GM23338 (cell line): ENCODE measurements around the gene CCDC137. TPM values are rescaled to one million over a fixed set of nuclear protein-coding genes. Genes with fewer than 3 reads are reported as not detected.

Experiments used
- ATAC-seq: fragments of 200-7000 bp; cut with Tn5 transposase; 3 replicates; pipeline ENCODE4 v1.9.1; 2020
- DNase-seq: peaks from one replicate; pipeline ENCODE4 v3.0.0-alpha.2; 2015; ENCODE audit warnings: low spot score
- H2AFZ ChIP-seq: fragments of 200-600 bp; sonication (generic); 2 replicates; pipeline ENCODE4 v1.8.0; 2016; ENCODE audit warnings: antibody characterized with exemption, mild to moderate bottlenecking, moderate library complexity
- H3F3A ChIP-seq: fragments of 200-600 bp; sonication (generic); replicated peaks from 2 replicates; pipeline ENCODE4 v1.8.0; 2017; ENCODE audit warnings: antibody characterized with exemption, mixed run types, low read depth
- H3K27ac ChIP-seq: fragments of 200-600 bp; sonication (generic); 2 replicates; pipeline ENCODE4 v1.6.1; 2016; ENCODE audit warnings: low read depth
- H3K27me3 ChIP-seq: fragments of 200-600 bp; sonication (generic); 2 replicates; pipeline ENCODE4 v1.8.0; 2016; ENCODE audit warnings: mild to moderate bottlenecking, mixed run types, moderate library complexity; ENCODE audit not compliant: insufficient read depth
- H3K36me3 ChIP-seq: fragments of 200-600 bp; sonication (generic); 2 replicates; pipeline ENCODE4 v1.8.0; 2016; ENCODE audit warnings: mild to moderate bottlenecking; ENCODE audit not compliant: insufficient read depth
- H3K4me1 ChIP-seq: fragments of 200-600 bp; sonication (generic); 2 replicates; pipeline ENCODE4 v1.8.0; 2016; ENCODE audit warnings: mild to moderate bottlenecking, moderate library complexity; ENCODE audit not compliant: insufficient read depth
- H3K4me2 ChIP-seq: fragments of 200-600 bp; sonication (generic); 2 replicates; pipeline ENCODE4 v1.7.1; 2017; ENCODE audit warnings: mixed run types
- H3K4me3 ChIP-seq: fragments of 200-600 bp; sonication (generic); 2 replicates; pipeline ENCODE4 v1.6.1; 2016; ENCODE audit warnings: mixed run types
- H3K79me2 ChIP-seq: fragments of 200-600 bp; sonication (generic); replicated peaks from 2 replicates; pipeline ENCODE4 v1.8.0; 2017; ENCODE audit warnings: mild to moderate bottlenecking; ENCODE audit not compliant: insufficient read depth
- H3K9me2 ChIP-seq: fragments of 200-600 bp; sonication (generic); 2 replicates; pipeline ENCODE4 v1.8.0; 2017; ENCODE audit not compliant: insufficient read depth
- H4K20me1 ChIP-seq: fragments of 200-600 bp; sonication (generic); replicated peaks from 2 replicates; pipeline ENCODE4 v1.8.0; 2017; ENCODE audit warnings: mild to moderate bottlenecking; ENCODE audit not compliant: insufficient read depth
- H3K27ac Mint-ChIP-seq: 2 replicates; pipeline ENCODE4 v1.8.0; 2020; ENCODE audit warnings: inconsistent platforms, mild to moderate bottlenecking, moderate library complexity, mixed read lengths
- H3K27me3 Mint-ChIP-seq: 3 replicates; pipeline ENCODE4 v1.8.0; 2022; ENCODE audit warnings: low read depth, mild to moderate bottlenecking, moderate library complexity, mixed read lengths, inconsistent platforms; ENCODE audit not compliant: insufficient read depth, poor library complexity
- H3K36me3 Mint-ChIP-seq: 3 replicates; pipeline ENCODE4 v1.8.0; 2021; ENCODE audit warnings: low read depth, mild to moderate bottlenecking, inconsistent platforms, moderate library complexity, mixed read lengths
- H3K4me1 Mint-ChIP-seq: 3 replicates; pipeline ENCODE4 v1.8.0; 2020; ENCODE audit warnings: mild to moderate bottlenecking, inconsistent platforms, mixed read lengths
- H3K4me3 Mint-ChIP-seq: 3 replicates; pipeline ENCODE4 v1.8.0; 2021; ENCODE audit warnings: moderate library complexity, mild to moderate bottlenecking, inconsistent platforms, mixed read lengths
- H3K9me3 Mint-ChIP-seq: 3 replicates; pipeline ENCODE4 v1.8.0; 2020; ENCODE audit warnings: moderate library complexity, mild to moderate bottlenecking, inconsistent platforms, mixed read lengths
- CREB1 ChIP-seq: fragments of 250-450 bp; sonication (Bioruptor Pico); IDR thresholded peaks from 2 replicates; pipeline ENCODE4 v1.5.0; 2020; ENCODE audit warnings: low read depth, mild to moderate bottlenecking, moderate library complexity
- CTCF ChIP-seq, 2 experiments: fragments of 200-600 bp in 1 of 2; sonication (generic) in 1 of 2; conservative IDR thresholded peaks; 2 replicates each; pipeline versions ENCODE4 v1.5.1 to v1.6.1; 2016 to 2017; ENCODE audit warnings: antibody characterized with exemption in 2 of 2, low read depth in 2 of 2, mild to moderate bottlenecking in 2 of 2, moderate library complexity in 1 of 2
- ETS1 ChIP-seq: IDR thresholded peaks from 2 replicates; pipeline ENCODE4 v1.6.1; 2016; ENCODE audit warnings: antibody characterized with exemption
- EZH2 ChIP-seq: fragments of 200-600 bp; sonication (generic); IDR thresholded peaks from one replicate; pipeline ENCODE4 v1.8.0; 2017; ENCODE audit warnings: antibody characterized with exemption, mild to moderate bottlenecking, low read depth; ENCODE audit not compliant: unreplicated experiment
- EZH2phosphoT487 ChIP-seq: fragments of 200-600 bp; sonication (generic); IDR thresholded peaks from one replicate; pipeline ENCODE4 v1.8.1; 2018; ENCODE audit warnings: antibody characterized with exemption; ENCODE audit not compliant: unreplicated experiment
- JUNB ChIP-seq: IDR thresholded peaks from one replicate; pipeline ENCODE4 v1.6.1; 2016; ENCODE audit warnings: antibody characterized with exemption; ENCODE audit not compliant: unreplicated experiment
- NANOG ChIP-seq: IDR thresholded peaks from 2 replicates; pipeline ENCODE4 v1.6.1; 2016; ENCODE audit warnings: antibody characterized with exemption, borderline replicate concordance
- POLR2AphosphoS5 ChIP-seq: IDR thresholded peaks from 2 replicates; pipeline ENCODE4 v1.6.1; 2016; ENCODE audit warnings: antibody characterized with exemption, low read depth
- REST ChIP-seq: IDR thresholded peaks from one replicate; pipeline ENCODE4 v1.6.1; 2018; ENCODE audit warnings: antibody characterized with exemption; ENCODE audit not compliant: unreplicated experiment
- STAT1 ChIP-seq: IDR thresholded peaks from one replicate; pipeline ENCODE4 v1.6.1; 2016; ENCODE audit warnings: antibody characterized with exemption; ENCODE audit not compliant: unreplicated experiment
- ZNF114 ChIP-seq: fragments of 250-450 bp; sonication (Bioruptor Pico); IDR thresholded peaks from 2 replicates; pipeline ENCODE4 v1.5.0; 2020; ENCODE audit warnings: mild to moderate bottlenecking, moderate library complexity
- ZNF331 ChIP-seq: fragments of 250-450 bp; sonication (Bioruptor Pico); IDR thresholded peaks from 2 replicates; pipeline ENCODE4 v1.5.0; 2020; ENCODE audit warnings: low read depth, mild to moderate bottlenecking, moderate library complexity
- ZNF462 ChIP-seq: fragments of 250-450 bp; sonication (Bioruptor Pico); IDR thresholded peaks from 2 replicates; pipeline ENCODE4 v1.5.0; 2020; ENCODE audit warnings: mild to moderate bottlenecking, moderate library complexity
- polyA plus RNA-seq: library from polyadenylated mRNA; unstranded; fragments of >200 nt; fragmentation: Nextera tagmentation; extraction: Ambion mirVana; gene quantifications from 2 replicates; pipeline ENCODE4 v1.2.1, GENCODE V29; 2016
- total RNA-seq: library from RNA; depleted of rRNA; stranded (reverse); fragments of >200 nt; shearing (Covaris generic); gene quantifications from 2 replicates; pipeline ENCODE4 v1.2.3, GENCODE V29; 2014

The CCDC137 gene
- total and polyA plus RNA-seq, 2 experiments from 2014 or later: 26.1 to 73.4 TPM

GRCh38 chr17:81702934-81703746, 36.6 kb downstream of the CCDC137 start, which contains the start of gene MRPL12:
Gene MRPL12 (plus strand): TSS chr17:81703367. CDS start chr17:81703502, 135 bp downstream.
- Mint-ChIP-seq H3K27ac (peak within 1 kb of the TSS; percentile 98), H3K9me3 (no peaks in the 10 kb centered on the region), H3K4me3 (peak within 1 kb of the TSS; percentile 95), H3K4me1 (peaks cover 10% of the 10 kb centered on the region; the same call in 2 of the 3 replicates), H3K36me3 (peaks cover 64% of the 10 kb centered on the region), H3K27me3 (peaks cover 15% of the 10 kb centered on the region)
- no peaks in the 10 kb centered on the region for H3K27me3 ChIP-seq
- H3K36me3 ChIP-seq: peaks cover 7% of the 10 kb centered on the region
- H3K9me2 ChIP-seq: no peaks in the 10 kb centered on the region
- H3K4me3 ChIP-seq: peak within 1 kb of the TSS; percentile 99
- ATAC-seq: peak; percentile 90
- H3F3A ChIP-seq: peaks cover 29% of the 10 kb centered on the region
- H2AFZ ChIP-seq: peak within 1 kb of the TSS; percentile 72
- peak within 1 kb of the TSS; percentile 100 for H3K4me2 ChIP-seq
- H3K27ac ChIP-seq: peak within 1 kb of the TSS; percentile 95
- H3K79me2 ChIP-seq: peaks cover 47% of the 10 kb centered on the region
- 0 out of 4 replicates have a peak, but pooled peaks of 1 of the 2 experiments have one; percentile 1 for TF ChIP-seq CTCF (conservative IDR thresholded peaks at IDR 0.05; ENCODE audit: low read depth in 2 of 2)
- no peak for TF ChIP-seq NANOG
- TF ChIP-seq EZH2: no peak
- TF ChIP-seq POLR2AphosphoS5: peak; percentile 91
- no peak for TF ChIP-seq ZNF462 (CRISPR knock-in tag)
- no peak for TF ChIP-seq EZH2phosphoT487
- TF ChIP-seq CREB1 (CRISPR knock-in tag): peak; percentile 94
- no peak for TF ChIP-seq JUNB
- no peak for TF ChIP-seq REST
- no peak for TF ChIP-seq ZNF114 (CRISPR knock-in tag)
- no peak for TF ChIP-seq ZNF331 (CRISPR knock-in tag)
- TF ChIP-seq ETS1: peak; percentile 93
- TF ChIP-seq STAT1: no peak
- peaks cover 10% of the 10 kb centered on the region for H3K4me1 ChIP-seq
- peak; percentile 98 for DNase-seq
- peaks cover 8% of the 10 kb centered on the region for H4K20me1 ChIP-seq
